Measurements from ENCODE around the gene ARL10. TPM values are rescaled to one million over a fixed set of nuclear protein-coding genes. Genes with fewer than 3 reads are reported as not detected.

Gene ARL10
- total and polyA plus RNA-seq, 2 donors (not counting 1 experiment from before 2014, with no cell fraction given) = 13.1 to 27.9 TPM

DNA sequence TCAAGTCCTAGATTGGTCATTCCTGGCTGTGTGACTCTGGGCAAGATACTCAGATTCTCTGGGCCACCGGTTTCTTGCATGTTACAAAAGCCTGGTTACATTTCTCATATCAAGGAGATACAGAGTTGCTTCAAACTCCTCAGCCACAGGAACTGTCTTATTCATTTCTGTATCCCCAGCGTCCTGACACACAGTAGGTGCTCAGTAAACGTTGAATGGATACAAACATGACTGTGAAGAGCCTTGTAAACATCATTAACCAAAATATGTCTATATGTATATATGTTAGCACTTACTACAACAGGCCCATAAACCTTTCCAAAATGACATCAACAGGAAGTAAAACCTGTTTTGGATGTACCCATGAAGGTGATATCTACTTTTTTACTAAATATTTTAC lies 49.4 kb downstream of the ARL10 start:
- peak overlapping the region; percentile 83 for H3K4me3 Mint-ChIP-seq
- ATAC-seq (ENCODE audit: low read depth) (no peak), DNase-seq (no peak)
- peaks cover 14 to 19% of the 10 kb centered on the region in 2 donors for H3K4me1 ChIP-seq (ENCODE audit: control insufficient read depth in 2 of 2, insufficient read depth in 2 of 2, low read length in 2 of 2)
- H3K27ac Mint-ChIP-seq = no peak overlapping the region
- no peaks in the 10 kb centered on the region for H3K27me3 ChIP-seq (replicated peaks in 1 of 4; ENCODE audit: control extremely low read depth in 1 of 4, control insufficient read depth in 3 of 4, insufficient read depth in 4 of 4, low read length in 3 of 4)
- H3K27me3 Mint-ChIP-seq = no peaks in the 10 kb centered on the region
- TF ChIP-seq EZH2 (IDR thresholded peaks at IDR 0.05; ENCODE audit: borderline replicate concordance, insufficient read depth, low read depth, low read length, poor library complexity, severe bottlenecking) = no peak
- no peak for TF ChIP-seq CTCF (IDR thresholded peaks at IDR 0.05)
- no peaks in the 10 kb centered on the region for H3K9me3 Mint-ChIP-seq (ENCODE audit: insufficient read depth)
- H2AFZ ChIP-seq (ENCODE audit: insufficient read depth, low read depth, low read length, poor library complexity, severe bottlenecking) = no peak overlapping the region
- no peak overlapping the region for H3K4me3 ChIP-seq (ENCODE audit: control extremely low read depth in 1 of 5, extremely low read depth in 1 of 5, insufficient read depth in 1 of 5, low read depth in 2 of 5, low read length in 4 of 5)
- H3K4me1 Mint-ChIP-seq = peaks cover 21% of the 10 kb centered on the region
- ChIA-PET CTCF (interaction anchor here (1.2 to 2.8 kb wide), 4 partner anchors 52 to 246 kb away, joined by 3 to 33 read pairs (median 10); partner anchors contain the start of gene RNF44), POLR2A (interaction anchor here (0.6 kb wide), 1 partner anchor 25 kb away, joined by 6 read pairs; no protein-coding TSS in a partner anchor)
- no peaks in the 10 kb centered on the region for H3K9me3 ChIP-seq (ENCODE audit: control extremely low read depth in 1 of 3, control insufficient read depth in 2 of 3, insufficient read depth in 1 of 3, low read length in 2 of 3)
- no peak overlapping the region for H3K27ac ChIP-seq (ENCODE audit: low read length in 2 of 2)
- H4K20me1 ChIP-seq (ENCODE audit: control insufficient read depth, insufficient read depth, low read length, poor library complexity, severe bottlenecking) = peaks cover 8% of the 10 kb centered on the region
- peaks cover 0 to 4% of the 10 kb centered on the region in 2 experiments for H3K36me3 ChIP-seq (replicated peaks in 1 of 2; ENCODE audit: control extremely low read depth in 1 of 2, control insufficient read depth in 1 of 2, extremely low read depth in 1 of 2, insufficient read depth in 2 of 2, low read length in 1 of 2)
- intact Hi-C loops (cut with micrococcal nuclease) = loop anchor here (5.0 kb wide), 1 partner anchor 52 kb away; the partner anchor contains the start of gene KIAA1191
- H3K4me2 ChIP-seq (replicated peaks; ENCODE audit: low read depth, low read length, poor library complexity, severe bottlenecking) = peak overlapping the region; percentile 98
- peaks cover 26% of the 10 kb centered on the region for H3K79me2 ChIP-seq (ENCODE audit: control insufficient read depth, insufficient read depth, low read length)
- WGBS (ENCODE audit: insufficient coverage) = no CpG with 5 or more reads among the region's 3 CpGs
- no peak overlapping the region for H3K9ac ChIP-seq (ENCODE audit: low read length)

GRCh38 chr5:176415240-176415951 lies 50.1 kb downstream of the ARL10 start:
- intact Hi-C loops (cut with micrococcal nuclease) = loop anchor here (5.0 kb wide), 1 partner anchor 53 kb away; the partner anchor contains the start of gene KIAA1191
- Histone ChIP-seq H3K4me3 (ENCODE audit: control extremely low read depth in 1 of 5, extremely low read depth in 1 of 5, insufficient read depth in 1 of 5, low read depth in 2 of 5, low read length in 4 of 5) (peak overlapping the region; percentile 51 to 86 (median 70)), H3K79me2 (ENCODE audit: control insufficient read depth, insufficient read depth, low read length) (peaks cover 26% of the 10 kb centered on the region), H4K20me1 (ENCODE audit: control insufficient read depth, insufficient read depth, low read length, poor library complexity, severe bottlenecking) (peaks cover 8% of the 10 kb centered on the region), H3K4me1 (ENCODE audit: control insufficient read depth in 2 of 2, insufficient read depth in 2 of 2, low read length in 2 of 2) (peaks cover 14 to 19% of the 10 kb centered on the region in 2 donors), H3K9ac (ENCODE audit: low read length) (peak overlapping the region; percentile 87), H3K9me3 (ENCODE audit: control extremely low read depth in 1 of 3, control insufficient read depth in 2 of 3, insufficient read depth in 1 of 3, low read length in 2 of 3) (no peaks in the 10 kb centered on the region), H3K27me3 (replicated peaks in 1 of 4; ENCODE audit: control extremely low read depth in 1 of 4, control insufficient read depth in 3 of 4, insufficient read depth in 4 of 4, low read length in 3 of 4) (no peaks in the 10 kb centered on the region), H3K4me2 (replicated peaks; ENCODE audit: low read depth, low read length, poor library complexity, severe bottlenecking) (peak overlapping the region; percentile 98), H2AFZ (ENCODE audit: insufficient read depth, low read depth, low read length, poor library complexity, severe bottlenecking) (peak overlapping the region; percentile 92), H3K36me3 (replicated peaks in 1 of 2; ENCODE audit: control extremely low read depth in 1 of 2, control insufficient read depth in 1 of 2, extremely low read depth in 1 of 2, insufficient read depth in 2 of 2, low read length in 1 of 2) (no peaks in the 10 kb centered on the region), H3K27ac (ENCODE audit: low read length in 2 of 2) (peak overlapping the region in 1 of 2 donors; percentile 58)
- Mint-ChIP-seq H3K9me3 (ENCODE audit: insufficient read depth) (no peaks in the 10 kb centered on the region), H3K4me1 (peaks cover 21% of the 10 kb centered on the region), H3K4me3 (peak overlapping the region; percentile 83), H3K27me3 (no peaks in the 10 kb centered on the region), H3K27ac (peak overlapping the region; percentile 67)
- WGBS (ENCODE audit: insufficient coverage) = 86% methylated on average over 9 of the region's 13 CpGs
- DNase-seq = no peak
- ATAC-seq (ENCODE audit: low read depth) = no peak
- no peak for TF ChIP-seq CTCF (IDR thresholded peaks at IDR 0.05)
- TF ChIP-seq EZH2 (IDR thresholded peaks at IDR 0.05; ENCODE audit: borderline replicate concordance, insufficient read depth, low read depth, low read length, poor library complexity, severe bottlenecking) = no peak
- POLR2A ChIA-PET = interaction anchor here (0.6 to 1.9 kb wide), 3 partner anchors 26 to 128 kb away, joined by 3 to 7 read pairs (median 6); partner anchors contain the start of genes HIGD2A and NOP16
- CTCF ChIA-PET = interaction anchor here (0.5 to 3.6 kb wide), 12 partner anchors 33 to 245 kb away, joined by 3 to 33 read pairs (median 5); partner anchors contain the start of genes FAF2, RNF44 and TSPAN17
